Measurements from ENCODE around the gene SORCS1. TPM values are rescaled to one million over a fixed set of nuclear protein-coding genes. Genes with fewer than 3 reads are reported as not detected.

The SORCS1 gene
- total and polyA plus RNA-seq, 2 of the 13 experiments (the other 11 are each of a cell fraction or from before 2014, with no cell fraction given) = not detected

GRCh38 chr10:106793617-106794016 is 370.9 kb downstream of the SORCS1 start:
- Histone ChIP-seq H2AFZ (ENCODE audit: low read length) (no peak overlapping the region), H3K4me3 (replicated peaks in 1 of 3; ENCODE audit: insufficient read depth in 1 of 3, low read depth in 2 of 3, low read length in 3 of 3) (no peak overlapping the region), H3K27ac (ENCODE audit: extremely low read length, insufficient read depth, low read length) (no peak overlapping the region), H3K9me3 (ENCODE audit: low read length) (no peaks in the 10 kb centered on the region), H3K4me1 (ENCODE audit: insufficient read depth, low read length) (no peaks in the 10 kb centered on the region), H3K79me2 (ENCODE audit: insufficient read depth, low read length) (no peaks in the 10 kb centered on the region), H3K27me3 (ENCODE audit: control insufficient read depth in 1 of 2, insufficient read depth in 2 of 2, low read length in 2 of 2) (no peaks in the 10 kb centered on the region), H3K4me2 (ENCODE audit: low read depth, low read length) (no peak overlapping the region), H3K9ac (ENCODE audit: insufficient read depth, low read depth, low read length) (no peak overlapping the region), H4K20me1 (ENCODE audit: insufficient read depth, low read length) (no peaks in the 10 kb centered on the region), H3K36me3 (replicated peaks in 1 of 2; ENCODE audit: control insufficient read depth in 1 of 2, insufficient read depth in 2 of 2, low read length in 2 of 2) (no peaks in the 10 kb centered on the region)
- in situ Hi-C loops (cut with HindIII; ENCODE audit: extremely low pct_ligation_motif_present, low pct_unique_long_range_greater_than_20kb) (no loop called here), intact Hi-C loops (cut with micrococcal nuclease; ENCODE audit: unreplicated experiment) (no loop called here)
- CTCF ChIA-PET (ENCODE audit: low intra/inter-chr PET ratio, low total read pairs) = no interaction called here
- ATAC-seq (no peak), FAIRE-seq (no peak), DNase-seq (ENCODE audit: low spot score) (no peak)
- BruUV-seq (replicated peaks) = no TSS peak
- 0% methylated on average over 1 of the region's 1 CpG for WGBS (ENCODE audit: low lambda C conversion rate)
- TF ChIP-seq ZNF446 (CRISPR knock-in tag; IDR thresholded peaks at IDR 0.05) = no peak
- TF ChIP-seq, protein P1, sequence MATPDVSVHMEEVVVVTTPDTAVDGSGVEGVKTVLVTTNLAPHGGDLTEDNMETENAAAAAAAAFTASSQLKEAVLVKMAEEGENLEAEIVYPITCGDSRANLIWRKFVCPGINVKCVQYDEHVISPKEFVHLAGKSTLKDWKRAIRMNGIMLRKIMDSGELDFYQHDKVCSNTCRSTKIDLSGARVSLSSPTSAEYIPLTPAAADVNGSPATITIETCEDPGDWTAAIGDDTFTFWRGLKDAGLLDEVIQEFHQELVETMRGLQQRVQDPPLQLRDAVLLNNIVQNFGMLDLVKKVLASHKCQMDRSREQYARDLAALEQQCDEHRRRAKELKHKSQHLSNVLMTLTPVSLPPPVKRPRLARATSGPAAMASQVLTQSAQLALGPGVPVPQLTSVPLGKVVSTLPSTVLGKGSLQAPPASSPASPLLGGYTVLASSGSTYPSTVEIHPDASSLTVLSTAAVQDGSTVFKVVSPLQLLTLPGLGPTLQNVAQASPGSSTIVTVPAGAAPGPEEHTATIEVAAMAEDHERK (CRISPR knock-in tag; IDR thresholded peaks at IDR 0.05; ENCODE audit: low read depth) = no peak
- POLR2A ChIA-PET = no interaction called here

DNA sequence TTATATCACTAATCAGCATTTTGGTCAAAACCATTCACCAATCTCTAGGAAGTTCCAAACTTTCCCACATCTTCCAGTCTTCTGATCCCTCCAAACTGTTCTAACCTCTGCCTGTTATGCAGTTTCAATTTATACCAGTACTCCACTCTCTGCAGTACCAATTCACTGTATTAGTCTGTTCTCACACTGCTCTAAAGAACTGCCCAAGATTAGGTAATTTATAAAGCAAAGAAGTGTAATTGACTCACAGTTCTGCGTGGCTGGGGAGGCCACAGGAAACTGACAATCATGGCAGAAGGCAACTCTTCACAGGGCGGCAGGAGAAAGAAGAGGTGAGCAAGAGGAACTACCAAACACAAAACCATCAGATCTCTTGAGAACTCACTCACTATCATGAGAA is 374.9 kb downstream of the SORCS1 start:
- Histone ChIP-seq H3K36me3 (replicated peaks in 1 of 2; ENCODE audit: control insufficient read depth in 1 of 2, insufficient read depth in 2 of 2, low read length in 2 of 2) (no peaks in the 10 kb centered on the region), H3K79me2 (ENCODE audit: insufficient read depth, low read length) (no peaks in the 10 kb centered on the region), H3K27me3 (ENCODE audit: control insufficient read depth in 1 of 2, insufficient read depth in 2 of 2, low read length in 2 of 2) (no peaks in the 10 kb centered on the region), H2AFZ (ENCODE audit: low read length) (no peak overlapping the region), H3K9ac (ENCODE audit: insufficient read depth, low read depth, low read length) (no peak overlapping the region), H3K4me1 (ENCODE audit: insufficient read depth, low read length) (no peaks in the 10 kb centered on the region), H3K4me3 (replicated peaks in 1 of 3; ENCODE audit: insufficient read depth in 1 of 3, low read depth in 2 of 3, low read length in 3 of 3) (no peak overlapping the region), H3K9me3 (ENCODE audit: low read length) (peaks cover 10% of the 10 kb centered on the region), H3K27ac (ENCODE audit: extremely low read length, insufficient read depth, low read length) (no peak overlapping the region), H3K4me2 (ENCODE audit: low read depth, low read length) (no peak overlapping the region), H4K20me1 (ENCODE audit: insufficient read depth, low read length) (no peaks in the 10 kb centered on the region)
- BruUV-seq (replicated peaks) = no TSS peak
- in situ Hi-C loops (cut with HindIII; ENCODE audit: extremely low pct_ligation_motif_present, low pct_unique_long_range_greater_than_20kb) = no loop called here
- FAIRE-seq (no peak), ATAC-seq (no peak), DNase-seq (ENCODE audit: low spot score) (no peak)
- ChIA-PET CTCF (ENCODE audit: low intra/inter-chr PET ratio, low total read pairs) (no interaction called here), POLR2A (no interaction called here)
- intact Hi-C loops (cut with micrococcal nuclease; ENCODE audit: unreplicated experiment) = no loop called here
- WGBS (ENCODE audit: low lambda C conversion rate) = 16% methylated on average over 2 of the region's 2 CpGs
- TF ChIP-seq KDM5B (CRISPR knock-in tag; IDR thresholded peaks at IDR 0.05; ENCODE audit: borderline replicate concordance) = no peak
- no peak for TF ChIP-seq NCOA2 (CRISPR knock-in tag; IDR thresholded peaks at IDR 0.05)
- TF ChIP-seq KMT2A (CRISPR knock-in tag; IDR thresholded peaks at IDR 0.05) = no peak
- no peak for TF ChIP-seq DMAP1 (CRISPR knock-in tag; IDR thresholded peaks at IDR 0.05)
- TF ChIP-seq EEA1 (CRISPR knock-in tag; IDR thresholded peaks at IDR 0.05; ENCODE audit: borderline replicate concordance) = no peak
- no peak for TF ChIP-seq KDM1A (CRISPR knock-in tag; IDR thresholded peaks at IDR 0.05)
- no peak for TF ChIP-seq CAMTA2 (CRISPR knock-in tag; IDR thresholded peaks at IDR 0.05; ENCODE audit: borderline replicate concordance)
- no peak for TF ChIP-seq CREM (IDR thresholded peaks at IDR 0.05)
- no peak for TF ChIP-seq CREM (CRISPR knock-in tag; IDR thresholded peaks at IDR 0.05)
- no peak for TF ChIP-seq SRSF9 (IDR thresholded peaks at IDR 0.05; ENCODE audit: borderline replicate concordance, insufficient read depth, low read depth, low read length, poor library complexity, severe bottlenecking)
- TF ChIP-seq GFI1 (CRISPR knock-in tag; IDR thresholded peaks at IDR 0.05; ENCODE audit: borderline replicate concordance) = no peak
- TF ChIP-seq ZBTB43 (CRISPR knock-in tag; conservative IDR thresholded peaks at IDR 0.05) = no peak
- TF ChIP-seq ZFP91 (CRISPR knock-in tag; IDR thresholded peaks at IDR 0.05; ENCODE audit: borderline replicate concordance) = no peak
- no peak for TF ChIP-seq SMAD9 (CRISPR knock-in tag; IDR thresholded peaks at IDR 0.05)
- no peak for TF ChIP-seq ZC3H13 (CRISPR knock-in tag; IDR thresholded peaks at IDR 0.05)

All from HepG2 (cell line).